GM18951 (cell line): Measurements from ENCODE around the gene HDGFL3.

Experiments used
- POLR2A ChIP-seq: IDR thresholded peaks from 4 replicates; pipeline ENCODE4 v1.6.1; 2011; ENCODE audit warnings: mild to moderate bottlenecking; ENCODE audit not compliant: insufficient read length, insufficient read depth; ENCODE audit errors: extremely low read depth
- in situ Hi-C: fragments of 300-500 bp; cut with MboI; formaldehyde crosslinking; loops from one replicate; pipeline ENCODE4 v1.12.0; 2022; ENCODE audit warnings: low sequenced_read_pairs, mixed read lengths, inconsistent platforms; ENCODE audit not compliant: unreplicated experiment

The HDGFL3 gene

DNA sequence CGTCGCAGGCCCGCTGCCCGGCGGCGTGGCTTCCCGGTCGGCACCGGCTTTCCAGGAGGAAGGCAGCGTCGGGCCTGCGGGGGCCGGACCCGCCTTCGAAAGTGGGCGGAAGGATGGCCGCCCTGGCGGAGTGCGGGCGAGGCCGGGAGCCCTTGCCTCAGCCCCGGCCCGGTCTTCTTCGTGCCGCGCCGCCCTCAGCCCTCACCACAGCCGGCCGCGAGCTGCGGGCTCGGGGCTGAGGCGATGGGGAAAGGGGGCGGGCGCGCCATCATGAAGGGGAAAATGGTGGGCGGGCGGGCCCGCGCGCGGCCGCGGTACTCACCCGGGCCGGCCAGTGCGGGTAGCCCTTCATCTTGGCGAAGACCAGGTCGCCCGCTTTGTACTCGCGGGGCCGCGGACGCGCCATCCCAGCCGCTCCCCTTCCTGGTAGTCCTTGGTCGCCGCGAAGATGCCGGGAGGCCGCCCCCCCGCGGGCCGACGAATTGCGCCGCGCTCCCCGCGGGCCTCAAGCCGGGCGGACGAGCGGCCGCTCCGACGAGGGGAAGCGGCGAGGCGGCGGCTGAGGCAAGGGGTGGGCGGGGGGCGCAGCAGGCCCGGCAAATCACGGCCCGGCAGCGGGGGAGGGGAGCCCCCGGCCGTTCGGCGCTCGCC, 489 bp downstream of the HDGFL3 start:
- in situ Hi-C loops: no loop called here
- TF ChIP-seq POLR2A: no peak

DNA sequence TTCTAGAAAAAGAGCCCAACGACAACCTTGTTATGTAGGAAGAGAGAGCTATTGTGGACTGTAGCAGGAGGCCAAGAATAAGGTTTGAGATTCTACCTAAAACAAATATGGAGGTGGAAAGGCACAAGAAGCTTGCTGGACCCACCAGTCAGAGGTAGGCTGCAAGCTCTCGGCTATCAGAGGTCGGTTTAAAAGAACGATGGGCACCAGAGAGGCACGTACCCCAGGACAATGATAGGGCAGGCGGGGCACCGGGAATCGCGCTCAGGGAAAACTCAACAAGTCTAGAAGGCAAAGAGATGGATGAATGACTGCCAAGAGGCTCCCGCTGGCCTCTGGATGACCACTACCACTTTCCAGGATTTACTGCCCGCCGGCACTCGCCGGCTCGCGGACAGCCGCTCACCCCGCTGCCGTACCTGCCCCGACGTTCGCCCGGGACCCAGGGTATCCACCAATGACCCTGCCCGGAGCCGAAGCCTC, 1.1 kb downstream of the HDGFL3 start:
- TF ChIP-seq POLR2A: no peak
- in situ Hi-C loops: no loop called here

DNA sequence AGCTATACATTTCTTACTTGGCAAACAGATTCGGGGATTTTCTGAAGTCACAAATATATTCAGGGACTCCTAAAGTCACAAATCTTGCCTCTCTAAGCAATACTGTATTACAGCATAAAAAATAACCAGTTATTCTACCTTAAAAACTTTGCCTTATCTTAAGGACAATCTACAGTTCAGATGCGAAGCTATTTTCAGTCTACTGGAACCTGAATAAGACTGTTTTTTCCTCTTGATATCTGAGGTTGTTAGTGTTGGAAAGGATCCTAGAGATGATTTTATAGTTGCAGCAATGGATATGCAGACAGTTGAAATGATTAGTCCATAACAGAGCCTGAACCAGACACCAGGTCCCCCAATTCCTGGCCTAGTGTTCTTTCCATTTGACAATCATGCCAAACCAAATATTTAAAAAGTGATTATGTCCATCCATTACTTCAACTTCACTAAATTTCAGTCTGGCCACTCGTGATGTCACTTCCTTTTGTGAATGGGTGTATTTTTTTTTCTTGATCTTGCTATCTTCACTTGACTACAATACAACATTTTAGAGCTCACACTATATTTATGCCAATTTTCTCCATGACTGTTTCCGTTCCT, 1.8 kb downstream of the HDGFL3 start:
- in situ Hi-C loops: no loop called here
- no peak for TF ChIP-seq POLR2A

DNA sequence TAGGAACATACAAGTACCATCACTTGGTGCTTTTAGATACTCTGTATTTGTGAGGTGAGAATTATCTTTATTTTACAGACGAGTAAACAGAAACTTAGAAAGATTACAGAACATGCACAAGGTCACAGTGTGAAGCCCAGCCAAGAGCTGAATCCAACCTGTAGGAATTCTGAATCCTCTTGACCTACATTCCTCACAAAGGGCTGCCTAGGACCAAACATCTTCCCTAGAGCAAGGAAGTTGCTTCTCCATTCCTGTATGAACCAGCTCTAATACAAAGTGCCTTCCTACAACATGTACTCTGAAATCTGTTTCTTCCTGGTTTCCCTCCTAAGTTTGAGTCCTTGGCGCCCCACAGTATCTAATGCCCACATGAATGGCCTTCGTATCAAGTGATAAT, 2.9 kb downstream of the HDGFL3 start:
- no peak for TF ChIP-seq POLR2A
- in situ Hi-C loops: no loop called here

DNA sequence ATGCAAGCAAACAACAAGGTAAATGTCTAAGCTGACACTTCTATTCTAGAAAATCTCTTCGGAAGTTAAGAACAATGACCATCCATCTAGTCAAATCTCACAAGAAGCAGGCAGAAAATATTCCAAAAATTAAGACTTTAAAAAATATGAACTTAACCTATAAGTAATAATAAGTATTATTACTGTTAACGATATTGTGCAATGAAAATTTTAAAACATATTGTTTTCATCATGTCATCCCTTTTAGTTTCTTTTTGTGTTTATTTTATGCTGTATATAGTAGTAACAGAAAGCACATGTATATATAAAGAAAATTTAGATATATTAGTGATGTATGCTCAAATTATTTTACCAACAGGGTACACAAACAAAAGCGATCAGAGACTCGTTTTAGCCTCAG, 4.1 kb downstream of the HDGFL3 start:
- TF ChIP-seq POLR2A: no peak
- in situ Hi-C loops: no loop called here

DNA sequence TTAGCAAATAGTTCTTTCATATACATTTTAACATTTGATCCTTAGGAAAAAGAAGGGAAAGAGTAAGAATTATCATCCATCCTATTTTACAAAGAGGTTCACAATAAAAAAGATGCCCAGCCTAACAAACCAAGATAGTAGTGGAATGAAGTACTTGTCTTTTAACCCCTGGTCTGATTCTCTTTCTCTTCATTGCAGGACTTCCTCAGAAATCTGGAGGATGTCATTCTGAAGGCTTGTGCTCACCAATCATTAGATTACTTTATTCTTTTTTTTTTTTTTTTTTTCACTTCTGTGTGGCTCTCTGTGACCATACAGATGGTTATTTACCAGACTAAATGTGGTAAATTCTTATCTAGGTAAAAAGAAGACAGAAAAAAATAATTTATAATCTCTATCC, 7.0 kb downstream of the HDGFL3 start:
- in situ Hi-C loops: no loop called here

DNA sequence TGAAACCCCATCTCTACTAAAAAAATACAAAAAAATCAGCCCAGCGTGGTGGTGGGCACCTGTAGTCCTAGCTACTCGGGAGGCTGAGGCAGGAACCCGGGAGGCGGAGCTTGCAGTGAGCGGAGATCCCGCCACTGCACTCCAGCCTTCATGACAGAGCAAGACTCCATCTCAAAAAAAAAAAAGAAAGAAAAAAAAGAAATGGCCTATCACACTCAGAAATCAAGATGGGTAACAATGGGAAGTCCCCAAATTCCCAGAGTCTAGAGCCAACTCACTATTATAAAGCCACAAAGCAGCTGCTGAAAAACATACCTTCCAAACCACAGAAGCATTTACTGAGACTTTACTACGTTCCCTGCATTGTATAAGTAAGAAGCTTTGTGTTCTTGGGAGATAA, 7.5 kb downstream of the HDGFL3 start:
- TF ChIP-seq POLR2A: no peak
- in situ Hi-C loops: no loop called here

More for the DNA sequence above, 7.0 kb downstream of the HDGFL3 start:
- no peak for TF ChIP-seq POLR2A

DNA sequence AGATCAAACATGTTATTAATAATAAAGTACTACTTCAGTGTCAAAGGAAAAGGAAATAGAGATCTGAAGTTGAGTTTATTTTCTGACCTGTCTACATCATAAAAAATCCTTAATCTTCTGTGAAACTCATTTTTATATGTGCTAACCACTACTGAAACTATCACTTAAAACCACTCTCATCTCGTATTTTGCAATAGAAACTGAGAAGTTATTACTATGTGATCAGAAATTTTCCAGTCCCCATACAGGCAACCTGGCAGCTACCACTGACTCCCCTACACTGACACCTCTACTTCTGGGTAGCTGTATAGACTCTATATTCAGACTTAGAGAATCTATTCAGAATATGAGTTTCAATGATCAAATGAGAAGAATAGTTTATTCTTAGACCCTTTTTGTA, 8.3 kb downstream of the HDGFL3 start:
- in situ Hi-C loops: no loop called here
- TF ChIP-seq POLR2A: no peak

DNA sequence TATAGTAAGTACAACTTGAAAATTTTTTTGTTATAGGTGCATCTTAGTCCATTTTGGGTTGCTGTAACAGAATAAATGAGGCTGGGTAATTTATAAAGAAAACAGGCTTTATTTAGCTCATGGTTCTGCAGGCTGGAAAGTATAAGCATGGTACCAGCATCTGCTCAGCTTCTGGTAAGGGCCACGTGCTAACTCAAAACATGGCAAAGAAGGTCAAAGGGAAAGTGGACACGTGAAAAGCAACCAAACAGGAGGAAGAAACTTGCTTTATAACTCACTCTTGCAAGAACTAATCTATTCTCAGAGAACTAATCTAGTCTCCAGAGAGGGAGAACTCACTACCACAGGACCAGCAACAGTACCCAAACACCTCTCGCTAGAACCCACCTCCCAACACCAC, 9.1 kb downstream of the HDGFL3 start:
- no peak for TF ChIP-seq POLR2A
- in situ Hi-C loops: no loop called here

DNA sequence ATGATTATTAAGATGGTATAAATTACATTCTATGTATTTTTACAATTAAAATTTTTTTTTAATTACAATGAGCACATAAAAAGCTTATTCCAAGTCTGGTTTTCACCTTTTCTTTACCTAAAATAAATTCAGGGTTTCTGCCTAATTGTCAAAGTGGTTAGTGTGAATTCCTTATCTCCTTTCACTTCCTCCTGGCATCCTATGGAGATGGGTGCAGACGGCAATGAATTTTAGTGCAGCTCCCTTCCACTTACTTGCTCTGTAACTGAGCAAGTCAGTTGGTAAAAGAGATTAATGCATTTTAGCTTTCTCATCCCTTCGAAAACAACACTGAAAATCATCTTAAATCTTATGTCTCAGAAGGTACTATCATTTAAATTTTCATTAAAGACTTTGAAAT, 13.1 kb downstream of the HDGFL3 start:
- no peak for TF ChIP-seq POLR2A
- in situ Hi-C loops: no loop called here

DNA sequence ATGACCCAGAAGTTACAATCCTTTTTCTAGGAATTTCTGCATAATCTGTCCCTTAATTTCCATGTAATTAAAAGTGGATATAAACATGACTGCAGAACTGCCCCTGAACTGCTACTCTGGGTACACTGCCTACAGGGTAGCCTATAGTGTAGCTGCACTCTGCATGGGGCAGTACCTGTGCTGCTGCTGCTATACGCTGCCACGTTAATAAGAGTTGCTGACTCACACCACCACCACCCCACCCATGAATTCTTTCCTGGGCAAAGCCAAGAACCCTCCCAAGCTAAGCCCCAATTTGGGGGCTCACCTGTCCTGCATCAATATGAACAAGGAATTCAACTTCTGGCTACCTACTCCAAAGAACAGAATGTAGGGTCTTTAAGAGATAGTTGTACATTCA, 13.9 kb downstream of the HDGFL3 start:
- in situ Hi-C loops: no loop called here
- no peak for TF ChIP-seq POLR2A

DNA sequence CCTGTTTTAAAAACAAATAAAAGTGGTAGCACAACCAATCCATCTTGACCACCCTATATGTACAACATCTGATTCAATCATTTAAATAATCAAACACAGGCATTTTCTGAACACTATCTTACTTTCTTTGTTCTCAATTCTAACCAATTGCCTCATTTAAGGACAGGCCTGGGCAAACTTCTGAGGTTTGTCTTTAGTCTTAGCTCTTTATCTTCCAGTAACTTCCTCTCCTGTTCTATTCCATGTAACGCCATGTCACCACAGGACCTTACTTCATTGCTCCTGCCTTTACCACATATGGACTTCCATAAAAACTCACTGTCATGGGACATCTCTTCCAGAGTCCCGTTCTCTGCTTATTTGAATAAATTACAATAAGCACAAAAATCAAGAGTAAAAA, 14.9 kb downstream of the HDGFL3 start:
- TF ChIP-seq POLR2A: no peak
- in situ Hi-C loops: no loop called here

DNA sequence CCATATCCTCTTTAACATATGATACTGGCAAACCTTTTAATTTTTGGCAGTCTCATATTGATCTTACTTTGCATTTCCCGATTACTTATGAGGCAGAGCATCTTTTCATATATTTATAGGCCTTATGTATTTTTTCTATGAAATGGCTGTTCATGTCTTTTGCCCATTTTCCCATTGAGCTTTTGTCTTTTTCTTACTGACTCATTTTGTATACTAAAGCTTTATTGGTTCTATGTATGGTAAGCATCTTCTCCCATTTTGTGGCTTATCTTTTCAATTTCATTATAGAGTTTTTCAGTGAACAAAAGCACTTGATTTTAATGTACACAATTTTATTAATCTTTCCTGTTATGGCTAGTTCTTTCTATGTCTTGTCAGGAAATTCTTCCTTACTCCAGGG, 17.2 kb downstream of the HDGFL3 start:
- TF ChIP-seq POLR2A: no peak
- in situ Hi-C loops: no loop called here

DNA sequence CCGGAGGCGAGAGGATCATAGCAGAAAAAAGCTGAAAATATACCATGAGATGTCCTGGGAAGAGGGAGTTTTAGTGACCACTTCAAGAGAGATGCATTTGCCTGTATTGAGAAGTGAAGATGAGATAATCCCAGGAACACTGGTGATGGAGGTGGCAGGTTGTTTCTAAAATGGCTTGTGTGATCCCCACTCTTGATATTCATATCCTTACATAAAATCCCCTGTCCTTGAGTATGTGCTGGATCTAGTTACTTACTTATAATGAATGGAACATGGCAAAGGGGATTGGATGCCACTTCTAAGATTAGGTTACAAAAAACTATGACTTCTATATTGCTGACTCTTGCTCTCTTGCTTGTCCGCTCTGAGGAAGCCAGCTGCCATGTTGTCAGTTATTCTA, 22.1 kb downstream of the HDGFL3 start:
- in situ Hi-C loops: no loop called here
- TF ChIP-seq POLR2A: no peak
